ENCODE results near the gene DRD2. TPM values are rescaled to one million over a fixed set of nuclear protein-coding genes. Genes with fewer than 3 reads are reported as not detected.

The DRD2 gene
- total RNA-seq, 1 donor from 2014 or later: not detected

DNA sequence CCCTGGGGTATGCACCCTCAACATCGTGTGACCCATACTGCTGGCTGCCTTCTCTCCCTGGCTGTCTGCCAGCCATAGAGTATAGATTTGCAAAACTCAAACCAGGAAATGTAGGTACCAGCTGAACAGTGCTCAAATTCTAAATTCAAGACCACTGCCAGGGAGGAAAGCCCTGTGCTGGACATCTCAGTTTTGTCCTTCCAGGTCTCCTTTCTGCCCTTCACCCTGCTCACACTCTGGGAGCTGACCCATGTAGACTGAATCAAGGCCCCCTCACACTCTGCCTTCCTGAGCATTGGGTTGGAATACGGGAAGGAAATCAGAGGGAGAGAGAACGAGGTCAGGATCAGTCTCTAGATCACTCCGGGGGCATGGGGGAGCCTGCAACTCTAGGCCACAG, 12.4 kb upstream of the DRD2 start:
- CTCF ChIA-PET: no interaction called here
- TF ChIP-seq, protein P1, sequence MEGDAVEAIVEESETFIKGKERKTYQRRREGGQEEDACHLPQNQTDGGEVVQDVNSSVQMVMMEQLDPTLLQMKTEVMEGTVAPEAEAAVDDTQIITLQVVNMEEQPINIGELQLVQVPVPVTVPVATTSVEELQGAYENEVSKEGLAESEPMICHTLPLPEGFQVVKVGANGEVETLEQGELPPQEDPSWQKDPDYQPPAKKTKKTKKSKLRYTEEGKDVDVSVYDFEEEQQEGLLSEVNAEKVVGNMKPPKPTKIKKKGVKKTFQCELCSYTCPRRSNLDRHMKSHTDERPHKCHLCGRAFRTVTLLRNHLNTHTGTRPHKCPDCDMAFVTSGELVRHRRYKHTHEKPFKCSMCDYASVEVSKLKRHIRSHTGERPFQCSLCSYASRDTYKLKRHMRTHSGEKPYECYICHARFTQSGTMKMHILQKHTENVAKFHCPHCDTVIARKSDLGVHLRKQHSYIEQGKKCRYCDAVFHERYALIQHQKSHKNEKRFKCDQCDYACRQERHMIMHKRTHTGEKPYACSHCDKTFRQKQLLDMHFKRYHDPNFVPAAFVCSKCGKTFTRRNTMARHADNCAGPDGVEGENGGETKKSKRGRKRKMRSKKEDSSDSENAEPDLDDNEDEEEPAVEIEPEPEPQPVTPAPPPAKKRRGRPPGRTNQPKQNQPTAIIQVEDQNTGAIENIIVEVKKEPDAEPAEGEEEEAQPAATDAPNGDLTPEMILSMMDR (IDR thresholded peaks at IDR 0.05): no peak

DNA sequence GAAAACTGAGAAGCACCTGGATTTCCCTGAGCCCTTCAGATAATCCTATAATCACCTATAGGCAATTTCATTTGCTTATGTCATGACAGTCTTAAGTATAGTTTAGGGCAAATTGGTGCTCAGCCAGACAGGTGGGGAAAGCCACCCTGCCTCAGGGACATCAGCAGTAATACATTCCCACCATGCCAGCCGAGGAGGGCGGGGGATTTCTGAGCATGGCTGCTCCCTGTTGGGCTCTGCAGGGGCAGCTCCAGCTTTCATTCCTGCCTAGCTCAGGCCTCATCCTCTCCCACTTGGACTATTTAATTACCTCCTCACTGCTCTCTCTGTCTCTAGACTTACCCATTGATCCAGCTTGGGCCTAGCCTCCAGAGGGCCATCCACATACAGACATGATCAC, 9.0 kb upstream of the DRD2 start:
- Mint-ChIP-seq H3K27me3 (peaks cover 29% of the 10 kb centered on the region), H3K9me3 (no peaks in the 10 kb centered on the region), H3K4me3 (no peak overlapping the region), H3K36me3 (ENCODE audit: low read depth) (no peaks in the 10 kb centered on the region), H3K27ac (no peak overlapping the region), H3K4me1 (no peaks in the 10 kb centered on the region)
- intact Hi-C loops (cut with micrococcal nuclease): no loop called here
- TF ChIP-seq, protein P1 (IDR thresholded peaks at IDR 0.05): no peak
- DNase-seq: no peak
- POLR2A ChIA-PET: no interaction called here
- CTCF ChIA-PET: no interaction called here
- no peak for ATAC-seq (ENCODE audit: low read depth)

More for the DNA sequence above, 12.4 kb upstream of the DRD2 start:
- Mint-ChIP-seq H3K4me1 (no peaks in the 10 kb centered on the region), H3K27me3 (peaks cover 11% of the 10 kb centered on the region), H3K4me3 (no peak overlapping the region), H3K27ac (no peak overlapping the region), H3K9me3 (no peaks in the 10 kb centered on the region), H3K36me3 (ENCODE audit: low read depth) (no peaks in the 10 kb centered on the region)
- intact Hi-C loops (cut with micrococcal nuclease): no loop called here
- no peak for ATAC-seq (ENCODE audit: low read depth)
- DNase-seq: no peak
- POLR2A ChIA-PET: no interaction called here

DNA sequence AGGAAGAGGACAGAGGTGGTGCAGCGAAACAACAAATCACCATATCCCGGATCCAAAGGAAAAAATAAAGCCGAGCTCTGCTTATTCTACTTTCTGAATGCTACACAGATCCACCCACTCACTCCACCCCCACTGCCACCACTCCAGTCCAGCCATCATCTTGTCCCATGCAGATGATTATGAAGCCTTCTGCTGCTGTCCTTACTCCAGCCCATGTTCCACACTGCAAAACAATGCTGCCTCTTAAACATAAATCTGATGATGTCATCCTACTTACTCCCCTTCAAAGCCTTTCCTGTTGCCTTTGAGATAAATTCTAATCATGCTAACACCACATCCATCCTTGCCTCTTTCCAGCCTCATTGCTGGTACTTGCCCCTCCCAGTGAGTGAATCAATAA, 6.5 kb upstream of the DRD2 start:
- ATAC-seq (ENCODE audit: low read depth) (no peak), DNase-seq (no peak)
- H3K4me3 Mint-ChIP-seq: no peak overlapping the region
- ChIA-PET CTCF (no interaction called here), POLR2A (no interaction called here)
- no peak overlapping the region for H3K27ac Mint-ChIP-seq
- no peaks in the 10 kb centered on the region for H3K36me3 Mint-ChIP-seq (ENCODE audit: low read depth)
- no peaks in the 10 kb centered on the region for H3K4me1 Mint-ChIP-seq
- intact Hi-C loops (cut with micrococcal nuclease): no loop called here
- peaks cover 48% of the 10 kb centered on the region for H3K27me3 Mint-ChIP-seq
- TF ChIP-seq, protein P1 (IDR thresholded peaks at IDR 0.05): no peak
- H3K9me3 Mint-ChIP-seq: no peaks in the 10 kb centered on the region

DNA sequence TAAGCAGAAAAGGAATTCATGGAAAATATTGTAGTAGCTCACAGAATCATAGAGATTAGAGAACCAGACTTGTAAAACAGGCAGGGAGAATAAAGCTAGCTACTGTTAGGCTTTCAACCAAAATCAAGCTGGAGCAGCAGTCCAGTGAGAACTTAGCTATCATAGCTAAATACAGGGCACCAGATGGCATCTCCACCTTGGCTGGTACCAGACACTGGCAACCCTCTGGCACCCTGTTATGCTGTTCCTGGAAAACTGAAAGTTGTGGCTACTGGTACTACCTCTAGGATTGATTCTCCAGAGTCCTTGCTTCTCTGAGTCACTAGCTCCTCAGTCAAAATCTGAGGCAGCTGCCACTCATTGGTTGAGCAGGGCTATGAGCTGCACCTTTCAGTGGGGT, 6.0 kb upstream of the DRD2 start:
- no peak overlapping the region for H3K4me3 Mint-ChIP-seq
- intact Hi-C loops (cut with micrococcal nuclease): no loop called here
- DNase-seq (no peak), ATAC-seq (ENCODE audit: low read depth) (no peak)
- POLR2A ChIA-PET: no interaction called here
- H3K36me3 Mint-ChIP-seq (ENCODE audit: low read depth): no peaks in the 10 kb centered on the region
- CTCF ChIA-PET: no interaction called here
- no peaks in the 10 kb centered on the region for H3K4me1 Mint-ChIP-seq
- H3K27ac Mint-ChIP-seq: no peak overlapping the region
- H3K27me3 Mint-ChIP-seq: peaks cover 52% of the 10 kb centered on the region
- TF ChIP-seq, protein P1 (IDR thresholded peaks at IDR 0.05): no peak
- H3K9me3 Mint-ChIP-seq: no peaks in the 10 kb centered on the region

DNA sequence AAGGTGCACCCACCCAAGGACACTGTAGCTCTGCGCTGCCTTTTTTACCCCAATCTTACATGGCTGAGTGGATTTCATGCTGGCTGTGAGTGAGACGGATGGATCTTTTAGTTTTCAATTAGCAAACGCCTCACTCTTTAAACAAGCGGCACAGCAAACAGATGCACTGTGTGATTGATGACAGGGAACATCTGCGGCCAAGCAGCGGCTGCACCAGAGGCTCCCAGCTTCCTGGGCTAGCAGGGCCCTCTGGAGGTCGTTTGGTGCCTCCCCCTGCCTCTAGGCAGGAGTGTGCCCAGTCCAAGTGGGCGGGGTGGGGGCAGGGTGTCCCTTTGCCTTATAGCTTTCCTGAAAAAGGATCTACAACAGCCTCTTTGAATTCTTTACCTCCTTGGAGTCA, 2.1 kb upstream of the DRD2 start:
- Mint-ChIP-seq H3K27ac (no peak overlapping the region), H3K36me3 (ENCODE audit: low read depth) (no peaks in the 10 kb centered on the region), H3K4me3 (no peak overlapping the region), H3K4me1 (peaks cover 7% of the 10 kb centered on the region), H3K27me3 (peaks cover 63% of the 10 kb centered on the region), H3K9me3 (no peaks in the 10 kb centered on the region)
- ATAC-seq (ENCODE audit: low read depth): no peak
- DNase-seq: no peak
- ChIA-PET CTCF (no interaction called here), POLR2A (no interaction called here)
- intact Hi-C loops (cut with micrococcal nuclease): no loop called here
- TF ChIP-seq, protein P1 (IDR thresholded peaks at IDR 0.05): no peak

Data from activated B cell treated with CpG ODN at 0.5 μM for 24 hours (primary cell).